ENCODE results near the gene RSRP1.
"Not testable (repeated sequence)": the region's sequence is repeated elsewhere in the genome, so short reads cannot be mapped to it uniquely, and the experiment has no call there.

Gene RSRP1

DNA sequence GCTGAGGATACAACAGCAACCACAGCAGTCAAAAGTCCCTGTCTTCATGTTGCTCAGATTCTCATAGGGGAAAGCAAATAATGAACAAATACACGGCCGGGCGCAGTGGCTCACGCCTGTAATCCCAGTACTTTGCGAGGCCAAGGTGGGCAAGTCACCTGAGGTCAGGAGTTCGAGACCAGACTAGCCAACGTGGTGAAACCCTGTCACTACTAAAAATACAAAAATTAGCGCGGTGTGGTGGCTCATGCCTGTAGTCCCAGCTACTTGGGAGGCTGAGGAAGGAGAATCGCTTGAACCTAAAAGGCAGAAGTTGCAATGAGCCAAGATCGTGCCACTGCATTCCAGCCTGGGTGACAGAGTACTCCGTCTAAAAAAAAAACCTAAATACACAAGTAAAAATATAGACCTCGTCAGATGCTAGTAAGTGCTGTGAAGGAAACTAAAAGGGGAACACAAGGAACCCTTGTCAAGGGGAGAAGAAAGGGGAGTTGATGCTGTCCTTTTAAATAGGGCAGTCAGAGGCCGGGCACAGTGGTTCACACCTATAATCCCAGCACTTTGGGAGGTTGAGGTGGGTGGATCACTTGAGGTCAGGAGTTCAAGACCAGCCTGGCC lies 21.0 kb upstream of the RSRP1 start:
- not testable (repeated sequence) for H3K9me3 ChIP-seq (ENCODE audit: control insufficient read depth, insufficient read depth, low read length); H3K9ac ChIP-seq (ENCODE audit: low read depth, low read length); H3K36me3 ChIP-seq (ENCODE audit: insufficient read depth, low read length); H3K4me1 ChIP-seq (ENCODE audit: insufficient read depth, low read length)

GRCh38 chr1:25267288-25268142 lies 20.3 kb upstream of the RSRP1 start:
- H3K9ac ChIP-seq (ENCODE audit: low read depth, low read length); H3K36me3 ChIP-seq (ENCODE audit: insufficient read depth, low read length); H3K9me3 ChIP-seq (ENCODE audit: control insufficient read depth, insufficient read depth, low read length); H3K4me1 ChIP-seq (ENCODE audit: insufficient read depth, low read length): not testable (repeated sequence)

DNA sequence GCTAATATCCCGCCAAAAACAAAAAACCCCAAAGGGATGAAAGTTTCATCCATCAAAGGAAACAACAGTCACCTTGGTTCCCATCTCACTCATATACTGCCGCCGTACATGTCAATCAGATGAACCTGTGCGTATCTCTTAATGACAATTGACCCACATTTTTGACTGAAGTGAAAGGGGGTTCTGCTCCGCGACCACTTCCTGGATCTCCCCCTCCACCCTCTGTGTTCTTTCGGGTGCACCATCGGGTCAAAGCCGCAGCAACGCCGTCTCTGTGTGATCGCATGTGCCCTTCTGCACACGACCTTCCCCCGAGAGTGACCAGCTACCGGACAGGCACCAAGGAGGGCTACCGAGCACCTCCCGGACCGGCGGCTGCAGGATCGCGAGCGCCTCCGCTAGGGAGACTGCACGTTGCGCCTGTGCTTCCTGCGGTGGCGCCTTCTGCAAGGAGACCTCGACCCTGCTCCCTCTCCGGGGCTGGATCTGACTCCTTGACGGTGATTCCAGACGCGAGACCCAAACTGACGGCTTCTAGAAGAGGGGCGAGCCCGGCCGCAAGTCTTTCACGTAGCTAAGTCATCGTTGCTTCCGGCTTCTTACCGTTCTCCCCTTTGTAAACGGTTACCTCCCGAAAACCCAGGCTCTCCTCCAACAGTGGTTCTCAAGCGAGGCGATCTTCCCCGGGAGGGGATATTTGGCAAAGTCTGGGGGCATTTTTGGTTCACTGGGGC lies 19.5 kb upstream of the RSRP1 start:
- not testable (repeated sequence) for H3K9me3 ChIP-seq (ENCODE audit: control insufficient read depth, insufficient read depth, low read length); H3K4me1 ChIP-seq (ENCODE audit: insufficient read depth, low read length); H3K9ac ChIP-seq (ENCODE audit: low read depth, low read length); H3K36me3 ChIP-seq (ENCODE audit: insufficient read depth, low read length)

GRCh38 chr1:25260336-25260735 lies 13.1 kb upstream of the RSRP1 start:
- H3K9ac ChIP-seq (ENCODE audit: low read depth, low read length); H3K36me3 ChIP-seq (ENCODE audit: insufficient read depth, low read length); H3K4me1 ChIP-seq (ENCODE audit: insufficient read depth, low read length); H3K9me3 ChIP-seq (ENCODE audit: control insufficient read depth, insufficient read depth, low read length): not testable (repeated sequence)

DNA sequence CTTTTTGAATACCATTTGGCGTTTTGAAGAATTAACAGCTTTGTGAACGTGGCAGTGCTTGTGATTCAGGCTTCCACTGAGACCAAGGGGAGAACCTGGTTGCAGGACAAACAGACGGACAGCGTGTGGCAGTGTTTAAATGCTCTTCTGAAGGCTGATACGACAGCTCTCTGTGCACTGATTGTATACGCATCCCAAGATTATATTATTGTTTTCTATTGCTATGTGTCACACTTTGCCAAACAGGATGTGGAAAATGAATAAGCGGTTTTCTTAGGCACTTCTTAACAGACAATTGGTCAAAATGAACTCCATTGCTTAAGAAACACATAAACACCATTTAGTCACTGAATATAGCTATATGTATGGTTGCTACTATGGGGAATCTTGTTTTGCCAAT lies 12.6 kb upstream of the RSRP1 start:
- not testable (repeated sequence) for H3K9ac ChIP-seq (ENCODE audit: low read depth, low read length)

DNA sequence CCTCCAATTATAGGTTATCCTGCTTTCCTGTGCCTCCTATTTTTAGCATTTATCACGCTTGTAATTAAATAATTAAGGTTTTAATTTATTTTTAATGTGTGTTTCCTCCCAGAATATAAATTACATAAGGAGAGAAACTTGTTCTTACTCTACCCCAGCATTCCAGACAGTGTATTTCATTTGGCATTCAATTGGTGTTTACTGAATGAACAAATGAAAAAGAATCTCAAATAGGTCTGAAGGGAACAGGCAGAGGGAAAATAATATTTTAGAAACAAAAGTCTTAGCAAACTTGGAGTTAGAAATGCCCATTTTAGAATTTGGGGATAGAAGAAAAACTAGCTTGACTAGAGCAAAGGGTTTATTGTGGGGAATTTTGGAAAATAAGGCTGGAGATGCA lies 9.9 kb upstream of the RSRP1 start:
- no peaks in the 10 kb centered on the region for H3K36me3 ChIP-seq (ENCODE audit: insufficient read depth, low read length)
- no peaks in the 10 kb centered on the region for H3K9me3 ChIP-seq (ENCODE audit: control insufficient read depth, insufficient read depth, low read length)
- H3K9ac ChIP-seq (ENCODE audit: low read depth, low read length), result no peak overlapping the region
- H3K4me1 ChIP-seq (ENCODE audit: insufficient read depth, low read length), result peaks cover 6% of the 10 kb centered on the region; the same call in 1 of the 2 replicates

More for the DNA sequence above, 12.6 kb upstream of the RSRP1 start:
- not testable (repeated sequence) for H3K4me1 ChIP-seq (ENCODE audit: insufficient read depth, low read length); H3K36me3 ChIP-seq (ENCODE audit: insufficient read depth, low read length); H3K9me3 ChIP-seq (ENCODE audit: control insufficient read depth, insufficient read depth, low read length)

DNA sequence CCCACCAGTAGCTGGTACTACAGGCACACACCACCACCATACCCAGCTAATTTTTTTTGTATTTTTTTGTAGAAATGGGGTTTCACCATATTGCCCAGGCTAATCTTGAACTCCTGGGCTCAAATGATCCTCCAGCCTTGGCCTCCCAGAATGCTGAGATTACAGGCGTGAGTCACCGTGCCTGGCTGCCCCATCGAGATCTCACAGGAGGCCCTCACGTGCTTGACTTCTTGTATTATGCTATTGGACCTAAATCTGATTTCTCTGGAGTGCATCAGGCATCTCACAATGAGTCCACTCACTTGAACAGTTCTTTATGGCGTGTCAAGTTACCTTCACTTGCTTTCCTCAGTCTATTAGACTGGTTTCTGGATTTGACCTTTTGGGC lies 9.3 kb upstream of the RSRP1 start:
- Histone ChIP-seq H3K9me3 (ENCODE audit: control insufficient read depth, insufficient read depth, low read length) (no peaks in the 10 kb centered on the region), H3K9ac (ENCODE audit: low read depth, low read length) (no peak overlapping the region), H3K4me1 (ENCODE audit: insufficient read depth, low read length) (peaks cover 6% of the 10 kb centered on the region; the same call in 1 of the 2 replicates), H3K36me3 (ENCODE audit: insufficient read depth, low read length) (no peaks in the 10 kb centered on the region)

DNA sequence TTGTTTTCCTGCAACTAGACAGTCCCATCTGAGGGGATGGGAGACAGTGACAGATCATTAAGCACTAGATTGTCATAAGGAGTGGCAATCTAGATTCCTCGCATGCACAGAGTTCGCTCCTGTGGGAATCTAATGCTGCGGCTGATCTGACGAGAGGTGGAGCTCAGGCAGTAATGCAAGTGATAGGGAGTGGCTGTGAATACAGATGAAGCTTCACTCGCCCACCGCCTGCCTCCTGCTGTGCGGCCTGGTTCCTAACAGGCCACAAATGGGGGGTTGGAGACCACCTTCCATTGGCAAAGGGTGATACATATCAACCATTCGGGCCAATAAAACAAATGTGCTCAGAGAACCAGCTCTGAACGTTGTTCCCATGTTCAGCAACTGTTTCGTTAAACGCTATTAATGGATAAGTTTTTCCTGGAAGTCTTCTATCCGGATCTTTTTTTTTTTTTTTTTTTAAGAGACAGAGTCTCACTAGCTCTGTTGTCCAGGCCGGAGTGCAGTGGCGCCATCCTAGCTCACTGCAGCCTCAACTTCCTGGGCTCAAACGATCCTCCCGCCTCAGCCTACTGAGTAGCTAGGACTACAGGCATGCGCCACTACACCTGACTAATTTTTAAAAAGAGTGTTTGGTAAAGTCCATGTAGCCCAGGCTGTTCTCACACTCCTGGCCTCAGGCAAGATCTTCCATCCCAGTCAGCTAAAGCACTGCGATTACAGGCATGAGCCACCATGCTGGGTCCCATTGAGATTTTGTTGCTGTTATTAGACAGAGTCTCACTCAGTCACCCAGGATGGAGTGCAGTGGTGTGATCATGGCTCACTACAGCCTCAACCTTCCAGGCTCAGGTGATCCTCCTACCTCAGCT lies 8.7 kb upstream of the RSRP1 start:
- H3K4me1 ChIP-seq (ENCODE audit: insufficient read depth, low read length), result peaks cover 6% of the 10 kb centered on the region; the same call in 1 of the 2 replicates
- no peaks in the 10 kb centered on the region for H3K9me3 ChIP-seq (ENCODE audit: control insufficient read depth, insufficient read depth, low read length)
- no peaks in the 10 kb centered on the region for H3K36me3 ChIP-seq (ENCODE audit: insufficient read depth, low read length)
- no peak overlapping the region for H3K9ac ChIP-seq (ENCODE audit: low read depth, low read length)

DNA sequence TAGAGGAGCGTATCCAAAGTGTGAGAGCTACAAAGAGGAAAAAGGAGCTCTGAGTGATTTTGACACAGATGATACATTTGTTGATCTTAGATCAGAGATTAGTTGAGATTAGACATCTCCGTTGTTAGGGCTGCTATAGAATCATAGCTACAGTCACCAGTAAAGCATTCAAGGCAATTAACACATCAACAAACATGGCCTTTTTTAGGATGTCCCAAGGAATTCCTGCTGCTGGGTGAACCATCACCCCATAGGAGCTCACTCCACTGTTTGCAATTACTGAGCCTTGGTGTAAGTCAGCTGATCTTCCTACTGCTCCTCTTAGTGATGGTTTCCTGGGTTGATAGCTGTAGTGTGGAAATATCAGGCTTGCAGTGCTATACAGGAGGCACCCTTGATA lies 6.7 kb upstream of the RSRP1 start:
- Histone ChIP-seq H3K36me3 (ENCODE audit: insufficient read depth, low read length) (no peaks in the 10 kb centered on the region), H3K4me1 (ENCODE audit: insufficient read depth, low read length) (peaks cover 6% of the 10 kb centered on the region; the same call in 1 of the 2 replicates), H3K9me3 (ENCODE audit: control insufficient read depth, insufficient read depth, low read length) (no peaks in the 10 kb centered on the region), H3K9ac (ENCODE audit: low read depth, low read length) (no peak overlapping the region)

GRCh38 chr1:25247829-25248754 lies 838 bp upstream of the RSRP1 start:
- H3K9me3 ChIP-seq (ENCODE audit: control insufficient read depth, insufficient read depth, low read length), result no peaks in the 10 kb centered on the region
- peaks cover 3% of the 10 kb centered on the region; the same call in 1 of the 2 replicates for H3K4me1 ChIP-seq (ENCODE audit: insufficient read depth, low read length)
- peak overlapping the region; percentile 98 for H3K9ac ChIP-seq (ENCODE audit: low read depth, low read length)
- H3K36me3 ChIP-seq (ENCODE audit: insufficient read depth, low read length), result peaks cover 14% of the 10 kb centered on the region

DNA sequence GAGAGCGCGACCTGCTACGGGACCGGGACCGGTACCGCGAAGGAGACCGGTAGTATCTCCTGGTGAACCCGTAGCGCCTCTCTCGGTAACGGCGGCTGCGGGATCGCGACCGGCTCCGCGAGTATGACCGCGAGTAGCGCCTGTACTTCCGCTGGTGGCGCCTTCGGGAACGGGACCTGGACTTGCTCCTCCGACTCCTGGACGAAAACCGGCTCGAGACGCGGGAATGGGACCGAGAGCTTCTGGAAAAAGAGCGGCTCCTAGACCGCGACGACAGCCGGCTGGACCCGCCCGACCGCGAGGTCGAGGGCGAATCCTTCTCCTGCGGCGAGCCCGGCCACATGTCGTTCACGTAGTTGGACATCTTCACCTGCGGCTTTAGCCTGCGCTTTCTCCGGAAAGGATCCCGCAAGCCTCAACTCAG lies 642 bp downstream of the RSRP1 start:
- Histone ChIP-seq H3K4me1 (ENCODE audit: insufficient read depth, low read length) (peaks cover 3% of the 10 kb centered on the region; the same call in 1 of the 2 replicates), H3K36me3 (ENCODE audit: insufficient read depth, low read length) (peaks cover 14% of the 10 kb centered on the region), H3K9me3 (ENCODE audit: control insufficient read depth, insufficient read depth, low read length) (no peaks in the 10 kb centered on the region), H3K9ac (ENCODE audit: low read depth, low read length) (peak overlapping the region; percentile 98)

DNA sequence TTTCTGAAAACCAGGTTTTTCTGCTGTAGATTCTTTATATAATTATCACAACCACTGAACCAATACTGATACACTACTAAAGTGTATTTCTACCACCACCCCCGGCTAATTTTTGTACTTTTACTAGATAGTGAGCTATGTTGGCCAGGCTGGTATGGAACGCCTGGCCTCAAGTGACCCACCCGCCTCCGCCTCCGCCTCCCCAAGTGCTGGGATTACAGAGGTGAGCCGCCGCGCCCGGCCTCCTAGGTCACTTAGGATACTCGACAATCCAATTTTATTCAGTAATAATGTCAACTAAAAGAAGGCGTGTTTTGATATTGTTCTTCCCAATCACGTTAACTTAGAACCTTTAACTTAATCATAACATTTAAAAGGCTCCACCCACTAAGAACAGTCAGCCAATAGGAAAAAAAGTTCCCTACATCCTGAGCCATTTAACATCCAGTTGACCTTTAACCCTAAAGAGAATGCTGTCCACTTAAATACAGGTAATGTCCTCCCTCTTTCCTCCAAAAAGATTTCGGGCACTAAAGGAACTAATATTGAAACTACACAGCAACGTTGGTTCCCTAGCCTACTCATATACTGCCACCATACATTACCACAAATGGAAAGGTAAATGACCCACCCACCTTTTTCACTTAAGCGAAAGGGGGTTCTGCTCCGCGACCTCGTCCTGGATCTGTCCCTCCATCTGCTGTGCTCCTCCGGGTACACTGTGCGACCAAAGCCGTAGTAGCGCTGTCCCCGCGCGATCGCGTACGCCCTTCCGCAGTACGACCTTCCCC lies 1.2 kb downstream of the RSRP1 start:
- Histone ChIP-seq H3K9ac (ENCODE audit: low read depth, low read length) (peak overlapping the region; percentile 98), H3K4me1 (ENCODE audit: insufficient read depth, low read length) (peaks cover 3% of the 10 kb centered on the region; the same call in 1 of the 2 replicates), H3K9me3 (ENCODE audit: control insufficient read depth, insufficient read depth, low read length) (no peaks in the 10 kb centered on the region), H3K36me3 (ENCODE audit: insufficient read depth, low read length) (peaks cover 14% of the 10 kb centered on the region)

All from ES-I3 (cell line).